CD14-positive monocyte (primary cell): ENCODE data around the gene TIMM17B. TPM values are rescaled to one million over a fixed set of nuclear protein-coding genes. Genes with fewer than 3 reads are reported as not detected.

ENCODE experiments used
- DNase-seq, 3 donors: peaks; one replicate each; pipeline ENCODE4 v3.0.0-alpha.2; 2011 to 2022
- H2AFZ ChIP-seq: 2 replicates; pipeline ENCODE4 v1.6.0; 2012; ENCODE audit warnings: mild to moderate bottlenecking, low read depth, low read length, inconsistent platforms; ENCODE audit not compliant: insufficient read depth, poor library complexity, severe bottlenecking
- H3K27ac ChIP-seq, 2 donors: 1 replicate in 1 of 2; 2 replicates in 1 of 2; pipeline ENCODE4 v1.5.1; 2012 to 2013; ENCODE audit warnings: low read length in 2 of 2, control low read depth in 1 of 2, inconsistent platforms in 1 of 2, low read depth in 1 of 2, mild to moderate bottlenecking in 1 of 2
- H3K27me3 ChIP-seq, 2 donors: one replicate each; pipeline versions ENCODE4 v1.6.0 to v1.6.1; 2011 to 2013; ENCODE audit warnings: low read length in 2 of 2; ENCODE audit not compliant: control insufficient read depth in 2 of 2, insufficient read depth in 2 of 2
- H3K36me3 ChIP-seq, 2 donors: replicated peaks in 1 of 2; 1 replicate in 1 of 2; 2 replicates in 1 of 2; pipeline versions ENCODE4 v1.5.1 to v1.6.1; 2012 to 2013; ENCODE audit warnings: low read length in 2 of 2, control low read depth in 1 of 2, inconsistent platforms in 1 of 2, mild to moderate bottlenecking in 1 of 2; ENCODE audit not compliant: insufficient read depth in 2 of 2, control insufficient read depth in 1 of 2
- H3K4me1 ChIP-seq, 2 donors: 1 replicate in 1 of 2; 2 replicates in 1 of 2; pipeline versions ENCODE4 v1.5.1 to v1.6.1; 2012 to 2013; ENCODE audit warnings: low read length in 2 of 2, control low read depth in 1 of 2, inconsistent platforms in 1 of 2, mild to moderate bottlenecking in 1 of 2, moderate library complexity in 1 of 2; ENCODE audit not compliant: insufficient read depth in 2 of 2, control insufficient read depth in 1 of 2
- H3K4me2 ChIP-seq: replicated peaks from 2 replicates; pipeline ENCODE3; 2012; ENCODE audit warnings: low read length, moderate library complexity, mild to moderate bottlenecking; ENCODE audit not compliant: poor library complexity, severe bottlenecking; ENCODE audit errors: extremely low read depth
- H3K4me3 ChIP-seq, 3 experiments: fragments of 200-600 bp in 1 of 3; sonication (generic) in 1 of 3; replicated peaks in 1 of 3; 1 replicate in 2 of 3; 2 replicates in 1 of 3; pipeline ENCODE4 v1.5.1; 2011 to 2013; ENCODE audit warnings: low read length in 3 of 3, mild to moderate bottlenecking in 3 of 3, control low read depth in 2 of 3, low read depth in 2 of 3, inconsistent platforms in 1 of 3, moderate library complexity in 1 of 3
- H3K79me2 ChIP-seq: 2 replicates; pipeline ENCODE4 v1.6.0; 2012; ENCODE audit warnings: mild to moderate bottlenecking, control low read depth, inconsistent platforms, low read length, moderate library complexity; ENCODE audit not compliant: insufficient read depth
- H3K9ac ChIP-seq: 2 replicates; pipeline ENCODE4 v1.6.0; 2017; ENCODE audit warnings: low read length, mild to moderate bottlenecking; ENCODE audit not compliant: insufficient read depth, poor library complexity, severe bottlenecking
- H3K9me3 ChIP-seq, 2 donors: replicated peaks in 1 of 2; 1 replicate in 1 of 2; 2 replicates in 1 of 2; pipeline versions ENCODE4 v1.5.1 to v1.6.1; 2012 to 2013; ENCODE audit warnings: low read length in 2 of 2, control low read depth in 1 of 2; ENCODE audit not compliant: control insufficient read depth in 1 of 2, insufficient read depth in 1 of 2
- H4K20me1 ChIP-seq: 2 replicates; pipeline ENCODE4 v1.6.0; 2012; ENCODE audit warnings: mild to moderate bottlenecking, low read length, control low read depth, moderate library complexity; ENCODE audit not compliant: insufficient read depth
- H3K27ac Mint-ChIP-seq, 7 donors: one replicate each; pipeline ENCODE4 v1.8.0; 2020; ENCODE audit warnings: mild to moderate bottlenecking in 7 of 7, mixed read lengths in 7 of 7, moderate library complexity in 6 of 7, inconsistent platforms in 2 of 7
- H3K27me3 Mint-ChIP-seq, 3 donors: one replicate each; pipeline ENCODE4 v1.8.0; 2021 to 2022; ENCODE audit warnings: low read depth in 3 of 3, mild to moderate bottlenecking in 3 of 3, mixed read lengths in 3 of 3, moderate library complexity in 3 of 3, inconsistent platforms in 1 of 3
- H3K36me3 Mint-ChIP-seq, 2 donors: one replicate each; pipeline ENCODE4 v1.8.0; 2020; ENCODE audit warnings: mixed read lengths in 2 of 2, inconsistent platforms in 1 of 2, mild to moderate bottlenecking in 1 of 2
- H3K4me1 Mint-ChIP-seq: one replicate; pipeline ENCODE4 v1.8.0; 2020; ENCODE audit warnings: mild to moderate bottlenecking, mixed read lengths
- H3K4me3 Mint-ChIP-seq, 2 donors: one replicate each; pipeline ENCODE4 v1.8.0; 2020; ENCODE audit warnings: mild to moderate bottlenecking in 2 of 2, mixed read lengths in 2 of 2, moderate library complexity in 1 of 2
- H3K9me3 Mint-ChIP-seq, 7 donors: one replicate each; pipeline ENCODE4 v1.8.0; 2020 to 2022; ENCODE audit warnings: mixed read lengths in 7 of 7, mild to moderate bottlenecking in 6 of 7, moderate library complexity in 6 of 7, inconsistent platforms in 2 of 7
- CTCF ChIP-seq: fragments of 200-600 bp; IDR thresholded peaks from one replicate; pipeline ENCODE4 v1.8.0; 2022; ENCODE audit warnings: antibody characterized with exemption, mild to moderate bottlenecking
- WGBS: methylation state at CpG from one replicate; pipeline ENCODE4 v1.1.5; 2013; ENCODE audit warnings: missing lambda C conversion rate; ENCODE audit not compliant: insufficient coverage; 5-methylcytosine and 5-hydroxymethylcytosine counted together
- intact Hi-C, 2 donors: fragments of 100-400 bp; cut with micrococcal nuclease; formaldehyde crosslinking; loops; one replicate each; pipeline versions ENCODE4 v1.15.0 to v1.15.1; 2023
- polyA plus RNA-seq, 3 donors: library from polyadenylated mRNA; depleted of rRNA in 1 of 3; unstranded in 2 of 3; stranded (reverse) in 1 of 3; fragments of 300-500 nt in 2 of 3; fragments of >200 nt in 1 of 3; fragmentation: Illumina TruSeq in 2 of 3; gene quantifications; 1 replicate in 2 of 3; 2 replicates in 1 of 3; pipeline ENCODE4 v1.2.3, GENCODE V29; 2012 to 2021

Gene TIMM17B
- polyA plus RNA-seq, 3 donors = 52.2 to 86.9 (median 86.8) TPM

- Histone ChIP-seq H3K4me1 (peaks cover 39 to 40% of the 10 kb centered on the region in 2 donors), H4K20me1 (peaks cover 25% of the 10 kb centered on the region), H3K36me3 (peaks cover 18 to 42% of the 10 kb centered on the region in 2 donors), H3K4me2 (no peak overlapping the region), H2AFZ (no peak overlapping the region), H3K79me2 (peaks cover 48% of the 10 kb centered on the region), H3K9me3 (no peaks in the 10 kb centered on the region), H3K27ac (peak overlapping the region; percentile 9 to 75), H3K4me3 (no peak overlapping the region), H3K27me3 (no peaks in the 10 kb centered on the region), H3K9ac (no peak overlapping the region)
- Mint-ChIP-seq H3K4me1 (peaks cover 50% of the 10 kb centered on the region), H3K36me3 (peaks cover 38 to 62% of the 10 kb centered on the region in 2 donors), H3K27ac (peak overlapping the region; percentile 80 to 95 (median 93)), H3K9me3 (peaks cover 0 to under 1% (median 0%) of the 10 kb centered on the region in 7 donors), H3K4me3 (no peak overlapping the region), H3K27me3 (peaks cover 0 to 3% (median 1%) of the 10 kb centered on the region in 3 donors)
- intact Hi-C loops = loop anchor here in 1 of 2 donors (10.0 kb wide), 1 partner anchor 45 kb away; the partner anchor contains the start of genes PQBP1 and TIMM17B
- DNase-seq = no peak
- no peak for TF ChIP-seq CTCF
- no CpG with 5 or more reads among the region's 3 CpGs for WGBS
Observed at GRCh38 chrX:48939524-48940228, 42.1 kb upstream of the TIMM17B start.

- Histone ChIP-seq H3K4me2 (no peak overlapping the region), H3K36me3 (peaks cover 24 to 43% of the 10 kb centered on the region in 2 donors), H3K9me3 (no peaks in the 10 kb centered on the region), H3K27ac (peak overlapping the region; percentile 46 to 75), H3K79me2 (peaks cover 41% of the 10 kb centered on the region), H2AFZ (no peak overlapping the region), H3K9ac (no peak overlapping the region), H4K20me1 (peaks cover 17% of the 10 kb centered on the region), H3K27me3 (no peaks in the 10 kb centered on the region), H3K4me3 (no peak overlapping the region), H3K4me1 (peaks cover 39 to 40% of the 10 kb centered on the region in 2 donors)
- no peak for DNase-seq
- H3K9me3 Mint-ChIP-seq = peaks cover 0 to 3% (median 0%) of the 10 kb centered on the region in 7 donors
- peaks cover 44 to 64% of the 10 kb centered on the region in 2 donors for H3K36me3 Mint-ChIP-seq
- peaks cover 50% of the 10 kb centered on the region for H3K4me1 Mint-ChIP-seq
- peaks cover 0 to 1% (median 1%) of the 10 kb centered on the region in 3 donors for H3K27me3 Mint-ChIP-seq
- intact Hi-C loops = no loop called here
- peak overlapping the region; percentile 87 to 95 (median 93) for H3K27ac Mint-ChIP-seq
- WGBS = no CpG with 5 or more reads among the region's 1 CpG
- no peak overlapping the region for H3K4me3 Mint-ChIP-seq
- TF ChIP-seq CTCF = no peak
Observed at GRCh38 chrX:48938721-48939425, 41.3 kb upstream of the TIMM17B start.
